ENCODE measurements around the gene SPSB3. TPM values are rescaled to one million over a fixed set of nuclear protein-coding genes. Genes with fewer than 3 reads are reported as not detected.

SPSB3 gene
- total and polyA plus RNA-seq, 4 donors = 27.7 to 60.5 (median 37.8) TPM

DNA sequence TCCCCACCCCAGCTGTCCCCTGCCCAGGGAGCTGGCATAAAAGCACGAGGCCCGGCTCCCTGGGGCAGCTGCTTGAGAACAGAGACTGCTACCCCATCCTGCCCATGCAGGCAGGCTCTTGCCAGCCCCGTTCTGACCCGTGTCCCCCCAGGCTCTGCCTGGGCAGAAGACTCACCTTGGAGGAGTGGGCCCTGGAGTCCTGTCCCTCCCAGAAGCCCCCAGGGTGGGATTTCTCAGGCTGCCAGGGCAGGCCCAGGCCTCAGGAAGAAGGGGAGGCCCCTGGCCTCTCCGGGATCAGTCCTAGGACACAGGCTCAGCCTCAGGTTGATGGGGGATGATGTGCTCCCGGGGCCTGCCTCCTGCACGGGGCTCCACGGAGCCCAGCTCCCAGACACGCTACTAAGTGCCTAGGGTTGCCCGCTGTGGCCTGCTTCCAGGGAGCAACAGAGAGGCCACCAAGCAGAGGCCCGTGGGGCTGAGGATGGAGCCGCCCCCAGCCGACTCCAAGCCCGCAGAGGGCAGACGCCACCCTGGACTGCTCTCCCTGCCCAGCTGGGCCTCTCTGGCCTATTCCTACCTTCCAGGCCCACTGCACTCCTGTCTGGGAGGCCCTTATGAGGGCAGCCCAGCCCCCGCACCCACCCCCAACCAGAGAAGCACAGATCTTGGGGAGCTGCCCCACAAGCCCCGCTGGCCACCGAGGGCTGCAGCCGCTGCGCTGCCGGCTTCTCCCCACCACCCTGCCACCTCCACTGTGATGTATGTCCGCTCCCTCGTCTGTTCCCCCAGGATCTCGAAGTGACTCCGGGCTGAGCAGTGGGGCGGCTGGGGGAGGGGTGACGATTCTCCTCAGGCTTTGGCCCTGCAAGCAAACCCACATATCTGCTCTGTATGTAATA, 12.7 kb downstream of the SPSB3 start:
- DNase-seq (ENCODE audit: low spot score) = no peak
- TF ChIP-seq HNF4A (conservative IDR thresholded peaks at IDR 0.05) (no peak), SP1 (IDR thresholded peaks at IDR 0.05) (no peak), NR2F2 (IDR thresholded peaks at IDR 0.05) (no peak), GABPA (IDR thresholded peaks at IDR 0.05 in 1 of 2, conservative IDR thresholded peaks at IDR 0.05 in 1 of 2) (no peak), RAD21 (IDR thresholded peaks at IDR 0.05) (no peak), YY1 (IDR thresholded peaks at IDR 0.05) (no peak), RXRA (IDR thresholded peaks at IDR 0.05) (no peak), EGR1 (IDR thresholded peaks at IDR 0.05; ENCODE audit: low read depth in 2 of 2) (no peak), HNF4G (IDR thresholded peaks at IDR 0.05) (no peak), FOXA2 (IDR thresholded peaks at IDR 0.05) (no peak), JUND (IDR thresholded peaks at IDR 0.05) (no peak), TAF1 (conservative IDR thresholded peaks at IDR 0.05) (no peak), FOXA1 (IDR thresholded peaks at IDR 0.05) (no peak)
- TF ChIP-seq, protein P1, sequence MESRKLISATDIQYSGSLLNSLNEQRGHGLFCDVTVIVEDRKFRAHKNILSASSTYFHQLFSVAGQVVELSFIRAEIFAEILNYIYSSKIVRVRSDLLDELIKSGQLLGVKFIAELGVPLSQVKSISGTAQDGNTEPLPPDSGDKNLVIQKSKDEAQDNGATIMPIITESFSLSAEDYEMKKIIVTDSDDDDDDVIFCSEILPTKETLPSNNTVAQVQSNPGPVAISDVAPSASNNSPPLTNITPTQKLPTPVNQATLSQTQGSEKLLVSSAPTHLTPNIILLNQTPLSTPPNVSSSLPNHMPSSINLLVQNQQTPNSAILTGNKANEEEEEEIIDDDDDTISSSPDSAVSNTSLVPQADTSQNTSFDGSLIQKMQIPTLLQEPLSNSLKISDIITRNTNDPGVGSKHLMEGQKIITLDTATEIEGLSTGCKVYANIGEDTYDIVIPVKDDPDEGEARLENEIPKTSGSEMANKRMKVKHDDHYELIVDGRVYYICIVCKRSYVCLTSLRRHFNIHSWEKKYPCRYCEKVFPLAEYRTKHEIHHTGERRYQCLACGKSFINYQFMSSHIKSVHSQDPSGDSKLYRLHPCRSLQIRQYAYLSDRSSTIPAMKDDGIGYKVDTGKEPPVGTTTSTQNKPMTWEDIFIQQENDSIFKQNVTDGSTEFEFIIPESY (IDR thresholded peaks at IDR 0.05) = no peak
- TF ChIP-seq, protein P2, sequence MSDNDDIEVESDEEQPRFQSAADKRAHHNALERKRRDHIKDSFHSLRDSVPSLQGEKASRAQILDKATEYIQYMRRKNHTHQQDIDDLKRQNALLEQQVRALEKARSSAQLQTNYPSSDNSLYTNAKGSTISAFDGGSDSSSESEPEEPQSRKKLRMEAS (IDR thresholded peaks at IDR 0.05) = no peak
- TF ChIP-seq, protein P3, sequence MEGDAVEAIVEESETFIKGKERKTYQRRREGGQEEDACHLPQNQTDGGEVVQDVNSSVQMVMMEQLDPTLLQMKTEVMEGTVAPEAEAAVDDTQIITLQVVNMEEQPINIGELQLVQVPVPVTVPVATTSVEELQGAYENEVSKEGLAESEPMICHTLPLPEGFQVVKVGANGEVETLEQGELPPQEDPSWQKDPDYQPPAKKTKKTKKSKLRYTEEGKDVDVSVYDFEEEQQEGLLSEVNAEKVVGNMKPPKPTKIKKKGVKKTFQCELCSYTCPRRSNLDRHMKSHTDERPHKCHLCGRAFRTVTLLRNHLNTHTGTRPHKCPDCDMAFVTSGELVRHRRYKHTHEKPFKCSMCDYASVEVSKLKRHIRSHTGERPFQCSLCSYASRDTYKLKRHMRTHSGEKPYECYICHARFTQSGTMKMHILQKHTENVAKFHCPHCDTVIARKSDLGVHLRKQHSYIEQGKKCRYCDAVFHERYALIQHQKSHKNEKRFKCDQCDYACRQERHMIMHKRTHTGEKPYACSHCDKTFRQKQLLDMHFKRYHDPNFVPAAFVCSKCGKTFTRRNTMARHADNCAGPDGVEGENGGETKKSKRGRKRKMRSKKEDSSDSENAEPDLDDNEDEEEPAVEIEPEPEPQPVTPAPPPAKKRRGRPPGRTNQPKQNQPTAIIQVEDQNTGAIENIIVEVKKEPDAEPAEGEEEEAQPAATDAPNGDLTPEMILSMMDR (IDR thresholded peaks at IDR 0.05; ENCODE audit: low read depth, low read length, missing input control) = no peak
- TF ChIP-seq, protein P4, sequence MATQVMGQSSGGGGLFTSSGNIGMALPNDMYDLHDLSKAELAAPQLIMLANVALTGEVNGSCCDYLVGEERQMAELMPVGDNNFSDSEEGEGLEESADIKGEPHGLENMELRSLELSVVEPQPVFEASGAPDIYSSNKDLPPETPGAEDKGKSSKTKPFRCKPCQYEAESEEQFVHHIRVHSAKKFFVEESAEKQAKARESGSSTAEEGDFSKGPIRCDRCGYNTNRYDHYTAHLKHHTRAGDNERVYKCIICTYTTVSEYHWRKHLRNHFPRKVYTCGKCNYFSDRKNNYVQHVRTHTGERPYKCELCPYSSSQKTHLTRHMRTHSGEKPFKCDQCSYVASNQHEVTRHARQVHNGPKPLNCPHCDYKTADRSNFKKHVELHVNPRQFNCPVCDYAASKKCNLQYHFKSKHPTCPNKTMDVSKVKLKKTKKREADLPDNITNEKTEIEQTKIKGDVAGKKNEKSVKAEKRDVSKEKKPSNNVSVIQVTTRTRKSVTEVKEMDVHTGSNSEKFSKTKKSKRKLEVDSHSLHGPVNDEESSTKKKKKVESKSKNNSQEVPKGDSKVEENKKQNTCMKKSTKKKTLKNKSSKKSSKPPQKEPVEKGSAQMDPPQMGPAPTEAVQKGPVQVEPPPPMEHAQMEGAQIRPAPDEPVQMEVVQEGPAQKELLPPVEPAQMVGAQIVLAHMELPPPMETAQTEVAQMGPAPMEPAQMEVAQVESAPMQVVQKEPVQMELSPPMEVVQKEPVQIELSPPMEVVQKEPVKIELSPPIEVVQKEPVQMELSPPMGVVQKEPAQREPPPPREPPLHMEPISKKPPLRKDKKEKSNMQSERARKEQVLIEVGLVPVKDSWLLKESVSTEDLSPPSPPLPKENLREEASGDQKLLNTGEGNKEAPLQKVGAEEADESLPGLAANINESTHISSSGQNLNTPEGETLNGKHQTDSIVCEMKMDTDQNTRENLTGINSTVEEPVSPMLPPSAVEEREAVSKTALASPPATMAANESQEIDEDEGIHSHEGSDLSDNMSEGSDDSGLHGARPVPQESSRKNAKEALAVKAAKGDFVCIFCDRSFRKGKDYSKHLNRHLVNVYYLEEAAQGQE (IDR thresholded peaks at IDR 0.05) = no peak
- TF ChIP-seq, protein P5, sequence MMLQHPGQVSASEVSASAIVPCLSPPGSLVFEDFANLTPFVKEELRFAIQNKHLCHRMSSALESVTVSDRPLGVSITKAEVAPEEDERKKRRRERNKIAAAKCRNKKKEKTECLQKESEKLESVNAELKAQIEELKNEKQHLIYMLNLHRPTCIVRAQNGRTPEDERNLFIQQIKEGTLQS (IDR thresholded peaks at IDR 0.05) = no peak
- Histone ChIP-seq H3K4me3 (ENCODE audit: low read depth in 1 of 3, low read length in 3 of 3) (peak overlapping the region in 1 of 3 donors; percentile 50), H3K4me1 (ENCODE audit: control insufficient read depth in 4 of 4, insufficient read depth in 4 of 4, low read length in 3 of 4) (peaks cover 10 to 40% (median 25%) of the 10 kb centered on the region in 4 donors), H3K27ac (ENCODE audit: low read depth in 1 of 2, low read length in 2 of 2) (no peak overlapping the region), H3K9me3 (ENCODE audit: control insufficient read depth in 4 of 4, low read length in 3 of 4) (no peaks in the 10 kb centered on the region), H3K9ac (ENCODE audit: low read depth in 1 of 2, low read length in 2 of 2) (no peak overlapping the region), H3K36me3 (ENCODE audit: control insufficient read depth in 4 of 4, insufficient read depth in 3 of 4, low read depth in 1 of 4, low read length in 3 of 4) (peaks cover 5 to 33% (median 10%) of the 10 kb centered on the region in 4 donors), H3K27me3 (ENCODE audit: control insufficient read depth in 4 of 4, insufficient read depth in 4 of 4, low read length in 3 of 4) (no peaks in the 10 kb centered on the region)
- WGBS = 86% methylated on average over 27 of the region's 27 CpGs

All from liver (tissue), 9 donors.